Neural progenitor cell (in vitro differentiated cells): ENCODE data around the gene POLR3G. TPM values are rescaled to one million over a fixed set of nuclear protein-coding genes. Genes with fewer than 3 reads are reported as not detected.

Source experiments
- DNase-seq: peaks from one replicate; pipeline ENCODE4 v3.0.0-alpha.2; 2016; ENCODE audit warnings: low spot score
- H2AFZ ChIP-seq: fragments of 200-600 bp; sonication (generic); replicated peaks from 2 replicates; pipeline ENCODE4 v1.6.1; 2016; ENCODE audit warnings: antibody characterized with exemption
- H3F3A ChIP-seq: fragments of 200-600 bp; sonication (generic); 2 replicates; pipeline ENCODE4 v1.6.1; 2016; ENCODE audit warnings: antibody characterized with exemption, low read depth
- H3K27ac ChIP-seq: fragments of 200-600 bp; sonication (generic); 2 replicates; pipeline ENCODE4 v1.5.1; 2016; ENCODE audit warnings: mild to moderate bottlenecking
- H3K27me3 ChIP-seq: fragments of 200-600 bp; sonication (generic); 2 replicates; pipeline ENCODE4 v1.6.1; 2016; ENCODE audit warnings: mild to moderate bottlenecking, moderate library complexity
- H3K36me3 ChIP-seq: fragments of 200-600 bp; sonication (generic); 2 replicates; pipeline ENCODE4 v1.5.1; 2016
- H3K4me1 ChIP-seq: fragments of 200-600 bp; sonication (generic); 2 replicates; pipeline ENCODE4 v1.6.1; 2016; ENCODE audit warnings: mixed run types
- H3K4me2 ChIP-seq: fragments of 200-600 bp; sonication (generic); 2 replicates; pipeline ENCODE4 v1.6.1; 2016
- H3K4me3 ChIP-seq: fragments of 200-600 bp; sonication (generic); 2 replicates; pipeline ENCODE4 v1.5.1; 2016
- H3K79me2 ChIP-seq: fragments of 200-600 bp; sonication (generic); 2 replicates; pipeline ENCODE4 v1.6.1; 2016; ENCODE audit warnings: low read depth
- H3K9ac ChIP-seq: fragments of 200-600 bp; sonication (generic); 2 replicates; pipeline ENCODE4 v1.6.1; 2016
- H3K9me3 ChIP-seq: fragments of 200-600 bp; sonication (generic); 2 replicates; pipeline ENCODE4 v1.5.1; 2016; ENCODE audit warnings: low read depth
- H4K20me1 ChIP-seq: fragments of 200-600 bp; sonication (generic); 2 replicates; pipeline ENCODE4 v1.6.1; 2016; ENCODE audit warnings: low read depth
- H3K27ac Mint-ChIP-seq: 3 replicates; pipeline ENCODE4 v1.8.0; 2021; ENCODE audit warnings: mixed read lengths
- H3K27me3 Mint-ChIP-seq: 2 replicates; pipeline ENCODE4 v1.8.0; 2022; ENCODE audit warnings: low read depth, mild to moderate bottlenecking, inconsistent platforms, moderate library complexity, mixed read lengths; ENCODE audit not compliant: insufficient read depth
- H3K36me3 Mint-ChIP-seq: 3 replicates; pipeline ENCODE4 v1.8.0; 2021; ENCODE audit warnings: mixed read lengths
- H3K4me1 Mint-ChIP-seq: 3 replicates; pipeline ENCODE4 v1.8.0; 2021; ENCODE audit warnings: mixed read lengths
- H3K4me3 Mint-ChIP-seq: 3 replicates; pipeline ENCODE4 v1.8.0; 2021; ENCODE audit warnings: mild to moderate bottlenecking, moderate library complexity, mixed read lengths
- H3K9me3 Mint-ChIP-seq: 3 replicates; pipeline ENCODE4 v1.8.0; 2020; ENCODE audit warnings: mixed read lengths
- EZH2 ChIP-seq: fragments of 200-600 bp; sonication (generic); IDR thresholded peaks from 2 replicates; pipeline ENCODE4 v1.6.1; 2017; ENCODE audit warnings: antibody characterized with exemption, mild to moderate bottlenecking, moderate library complexity
- EZH2phosphoT487 ChIP-seq: fragments of 200-600 bp; sonication (generic); IDR thresholded peaks from 2 replicates; pipeline ENCODE4 v1.6.1; 2017; ENCODE audit warnings: antibody characterized with exemption
- total RNA-seq: library from RNA; depleted of rRNA; stranded (reverse); fragments of >200 nt; gene quantifications from 2 replicates; pipeline ENCODE4 v1.2.3, GENCODE V29; 2015; ENCODE audit warnings: low replicate concordance
- TF ChIP-seq, protein P1 (sequence below): fragments of 200-600 bp; sonication (generic); IDR thresholded peaks from 2 replicates; pipeline ENCODE4 v1.5.1; 2017; ENCODE audit warnings: antibody characterized with exemption, mild to moderate bottlenecking

Gene POLR3G
- total RNA-seq, 1 donor from 2014 or later: 8.4 TPM

DNA sequence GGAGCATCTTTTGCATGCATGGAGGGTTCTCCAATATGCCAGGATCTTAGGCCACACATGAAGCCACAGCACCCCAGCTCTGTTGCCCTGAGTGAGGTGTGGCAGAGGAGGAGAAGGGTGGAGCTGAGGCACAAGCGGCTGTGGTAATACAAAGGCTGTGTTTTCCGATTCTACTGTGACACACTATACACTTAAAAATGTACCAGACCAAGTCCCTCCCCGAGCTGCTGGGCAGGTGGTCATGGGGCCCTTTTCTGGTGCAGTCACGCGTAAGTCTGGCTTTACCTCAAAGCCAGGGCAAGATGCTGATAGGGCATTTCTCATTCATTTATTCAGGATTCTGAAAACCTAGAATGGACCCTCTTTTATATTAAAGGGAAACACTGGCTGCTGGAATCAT, 87.7 kb downstream of the POLR3G start:
- Histone ChIP-seq H3K9ac (no peak overlapping the region), H3K9me3 (peaks cover 6% of the 10 kb centered on the region), H2AFZ (no peak overlapping the region), H4K20me1 (peaks cover 10% of the 10 kb centered on the region), H3K27ac (peak overlapping the region; percentile 66), H3K4me3 (peak overlapping the region; percentile 32), H3K79me2 (peaks cover 83% of the 10 kb centered on the region), H3K4me1 (peaks cover 50% of the 10 kb centered on the region), H3F3A (peaks cover 32% of the 10 kb centered on the region), H3K36me3 (peaks cover 13% of the 10 kb centered on the region), H3K4me2 (peak overlapping the region; percentile 88), H3K27me3 (peaks cover 7% of the 10 kb centered on the region)
- peak overlapping the region; percentile 64 for H3K4me3 Mint-ChIP-seq
- H3K36me3 Mint-ChIP-seq: peaks cover 21% of the 10 kb centered on the region
- H3K27me3 Mint-ChIP-seq: no peaks in the 10 kb centered on the region
- H3K27ac Mint-ChIP-seq: peak overlapping the region; percentile 91
- H3K9me3 Mint-ChIP-seq: peaks cover 25% of the 10 kb centered on the region
- peak; percentile 76 for DNase-seq
- TF ChIP-seq, protein P1, sequence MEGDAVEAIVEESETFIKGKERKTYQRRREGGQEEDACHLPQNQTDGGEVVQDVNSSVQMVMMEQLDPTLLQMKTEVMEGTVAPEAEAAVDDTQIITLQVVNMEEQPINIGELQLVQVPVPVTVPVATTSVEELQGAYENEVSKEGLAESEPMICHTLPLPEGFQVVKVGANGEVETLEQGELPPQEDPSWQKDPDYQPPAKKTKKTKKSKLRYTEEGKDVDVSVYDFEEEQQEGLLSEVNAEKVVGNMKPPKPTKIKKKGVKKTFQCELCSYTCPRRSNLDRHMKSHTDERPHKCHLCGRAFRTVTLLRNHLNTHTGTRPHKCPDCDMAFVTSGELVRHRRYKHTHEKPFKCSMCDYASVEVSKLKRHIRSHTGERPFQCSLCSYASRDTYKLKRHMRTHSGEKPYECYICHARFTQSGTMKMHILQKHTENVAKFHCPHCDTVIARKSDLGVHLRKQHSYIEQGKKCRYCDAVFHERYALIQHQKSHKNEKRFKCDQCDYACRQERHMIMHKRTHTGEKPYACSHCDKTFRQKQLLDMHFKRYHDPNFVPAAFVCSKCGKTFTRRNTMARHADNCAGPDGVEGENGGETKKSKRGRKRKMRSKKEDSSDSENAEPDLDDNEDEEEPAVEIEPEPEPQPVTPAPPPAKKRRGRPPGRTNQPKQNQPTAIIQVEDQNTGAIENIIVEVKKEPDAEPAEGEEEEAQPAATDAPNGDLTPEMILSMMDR: no peak
- TF ChIP-seq EZH2 (no peak), EZH2phosphoT487 (no peak)
- H3K4me1 Mint-ChIP-seq: peaks cover 46% of the 10 kb centered on the region

DNA sequence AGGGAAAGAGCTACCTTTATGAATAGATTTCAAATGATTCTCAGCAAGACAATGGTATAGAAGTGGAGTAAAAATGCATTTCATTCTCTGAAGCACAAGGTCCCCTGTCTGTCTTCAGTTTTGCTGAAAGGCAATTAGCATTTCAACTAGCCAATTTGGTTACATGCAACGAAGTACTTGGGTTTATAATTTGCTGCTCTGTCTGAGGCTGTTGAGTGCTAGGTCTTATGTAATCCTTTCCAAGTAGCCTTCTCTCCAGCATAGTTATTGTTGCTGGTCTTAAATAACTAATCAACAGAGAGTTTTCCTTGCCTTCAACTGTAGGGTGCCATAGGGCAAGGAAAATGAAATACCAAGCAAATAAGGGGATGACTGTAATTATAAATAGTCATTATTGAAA, 88.4 kb downstream of the POLR3G start:
- H3K4me2 ChIP-seq: peak overlapping the region; percentile 88

More for the DNA sequence above, 88.4 kb downstream of the POLR3G start:
- TF ChIP-seq, protein P1: no peak
- TF ChIP-seq EZH2 (no peak), EZH2phosphoT487 (no peak)
- no peak for DNase-seq
- peak overlapping the region; percentile 32 for H3K4me3 ChIP-seq
- peaks cover 40% of the 10 kb centered on the region for H3K4me1 Mint-ChIP-seq
- H3K27me3 ChIP-seq: no peaks in the 10 kb centered on the region
- no peak overlapping the region for H3K9ac ChIP-seq
- peaks cover 30% of the 10 kb centered on the region for H3F3A ChIP-seq
- H3K27me3 Mint-ChIP-seq: no peaks in the 10 kb centered on the region
- no peak overlapping the region for H3K27ac Mint-ChIP-seq
- peaks cover 15% of the 10 kb centered on the region for H3K36me3 ChIP-seq
- H3K79me2 ChIP-seq: peaks cover 91% of the 10 kb centered on the region
- no peak overlapping the region for H2AFZ ChIP-seq
- H3K9me3 Mint-ChIP-seq: peaks cover 31% of the 10 kb centered on the region
- peak overlapping the region; percentile 33 for H3K27ac ChIP-seq
- H3K4me1 ChIP-seq: peaks cover 43% of the 10 kb centered on the region
- peak overlapping the region; percentile 30 for H3K4me3 Mint-ChIP-seq
- peaks cover 8% of the 10 kb centered on the region for H3K9me3 ChIP-seq
- H3K36me3 Mint-ChIP-seq: peaks cover 25% of the 10 kb centered on the region
- H4K20me1 ChIP-seq: peaks cover 10% of the 10 kb centered on the region

Other genes with a start within 250 kb of the POLR3G start
- gene CETN3, start 65.1 kb upstream of the POLR3G start, total RNA-seq: 73.2 and 172 TPM in 2 replicates
- 5.1 and 5.7 TPM in 2 replicates for gene MBLAC2, start 93 bp upstream of the POLR3G start, total RNA-seq
- 8.2 and 16.3 TPM in 2 replicates for gene LYSMD3, start 54.7 kb downstream of the POLR3G start, total RNA-seq
- 127 and 151 TPM in 2 replicates for gene ADGRV1, start 83.9 kb downstream of the POLR3G start, total RNA-seq